IMR-90 (cell line): ENCODE data around the gene PRKAR1B. TPM values are rescaled to one million over a fixed set of nuclear protein-coding genes. Genes with fewer than 3 reads are reported as not detected.

Experiments used
- ATAC-seq: fragments of 200-7000 bp; cut with Tn5 transposase; 2 replicates; pipeline ENCODE4 v1.9.1; 2020; ENCODE audit warnings: low read depth, mild to moderate bottlenecking, moderate library complexity
- BruUV-seq: library from RNA; stranded (reverse); fragments of 400-500 nt; replicated peaks from 2 replicates; lab custom pipeline; 2021; lab: Mats Ljungman, UMichigan
- CTCF ChIA-PET: fragments of 300-600 bp; formaldehyde crosslinking; extraction: SDS; loops from one replicate; lab custom pipeline; 2021; ENCODE audit warnings: antibody characterized with exemption; lab: Yijun Ruan, JAX
- POLR2A ChIA-PET: fragments of 300-600 bp; sonication (Branson Sonifier 250); formaldehyde crosslinking; loops from one replicate; lab custom pipeline; 2022; ENCODE audit warnings: antibody characterized with exemption; ENCODE audit not compliant: unreplicated experiment; lab: Charles Lee
- DNase-seq: peaks from one replicate; pipeline ENCODE4 v3.0.0; 2013
- H2AFZ ChIP-seq: replicated peaks from 2 replicates; pipeline ENCODE3; 2013; ENCODE audit warnings: low read length, mild to moderate bottlenecking; ENCODE audit not compliant: poor library complexity
- H2AK5ac ChIP-seq: 2 replicates; pipeline ENCODE4 v1.6.1; 2013; ENCODE audit warnings: low read depth, low read length, inconsistent platforms
- H2AK9ac ChIP-seq: replicated peaks from 2 replicates; pipeline ENCODE3; 2013; ENCODE audit warnings: mild to moderate bottlenecking, low read depth, low read length, moderate library complexity; ENCODE audit not compliant: poor library complexity
- H2BK120ac ChIP-seq: 2 replicates; pipeline ENCODE4 v1.6.1; 2013; ENCODE audit warnings: low read depth, low read length, inconsistent platforms
- H2BK15ac ChIP-seq: 3 replicates; pipeline ENCODE4 v1.6.1; 2013; ENCODE audit warnings: low read depth, low read length, inconsistent platforms
- H2BK20ac ChIP-seq: 2 replicates; pipeline ENCODE4 v1.6.1; 2013; ENCODE audit warnings: low read depth, mild to moderate bottlenecking, inconsistent platforms, low read length, moderate library complexity
- H2BK5ac ChIP-seq: 2 replicates; pipeline ENCODE4 v1.6.1; 2013; ENCODE audit warnings: mild to moderate bottlenecking, low read depth, low read length, inconsistent platforms; ENCODE audit not compliant: poor library complexity, severe bottlenecking
- H3K14ac ChIP-seq: replicated peaks from 2 replicates; pipeline ENCODE4 v1.6.1; 2013; ENCODE audit warnings: low read depth, low read length, inconsistent platforms
- H3K18ac ChIP-seq: 2 replicates; pipeline ENCODE4 v1.6.1; 2013; ENCODE audit warnings: low read depth, low read length, control low read depth
- H3K23ac ChIP-seq: 2 replicates; pipeline ENCODE4 v1.6.1; 2013; ENCODE audit warnings: low read depth, low read length, inconsistent platforms
- H3K27ac ChIP-seq: 2 replicates; pipeline ENCODE4 v1.5.1; 2013; ENCODE audit warnings: mild to moderate bottlenecking, control low read depth, low read length; ENCODE audit not compliant: insufficient read depth
- H3K27me3 ChIP-seq: 2 replicates; pipeline ENCODE4 v1.6.1; 2013; ENCODE audit warnings: low read length; ENCODE audit not compliant: control insufficient read depth, insufficient read depth
- H3K36me3 ChIP-seq: 2 replicates; pipeline ENCODE4 v1.6.1; 2013; ENCODE audit warnings: low read length, mixed read lengths; ENCODE audit not compliant: control insufficient read depth, insufficient read depth
- H3K4ac ChIP-seq: 2 replicates; pipeline ENCODE4 v1.6.1; 2013; ENCODE audit warnings: low read depth, low read length, inconsistent platforms
- H3K4me1 ChIP-seq: 2 replicates; pipeline ENCODE4 v1.6.1; 2013; ENCODE audit warnings: low read length, mixed read lengths; ENCODE audit not compliant: control insufficient read depth, insufficient read depth
- H3K4me2 ChIP-seq: 2 replicates; pipeline ENCODE4 v1.6.1; 2013; ENCODE audit warnings: low read depth, mild to moderate bottlenecking, control low read depth, low read length, moderate library complexity
- H3K4me3 ChIP-seq: 2 replicates; pipeline ENCODE4 v1.5.1; 2013; ENCODE audit warnings: low read depth, mild to moderate bottlenecking, control low read depth, low read length, moderate library complexity; ENCODE audit not compliant: insufficient read depth
- H3K56ac ChIP-seq: 2 replicates; pipeline ENCODE4 v1.6.1; 2013; ENCODE audit warnings: low read length, inconsistent platforms; ENCODE audit not compliant: insufficient read depth; ENCODE audit errors: extremely low read depth
- H3K79me1 ChIP-seq, 2 experiments: 2 replicates each; pipeline ENCODE4 v1.6.1; 2013; ENCODE audit warnings: low read length in 2 of 2, inconsistent platforms in 1 of 2, low read depth in 1 of 2
- H3K9ac ChIP-seq: 2 replicates; pipeline ENCODE4 v1.6.1; 2013; ENCODE audit warnings: low read depth, low read length, control low read depth
- H3K9me1 ChIP-seq: 2 replicates; pipeline ENCODE4 v1.6.1; 2013; ENCODE audit warnings: low read length, inconsistent platforms; ENCODE audit not compliant: insufficient read depth
- H3K9me3 ChIP-seq: 2 replicates; pipeline ENCODE4 v1.6.1; 2013; ENCODE audit warnings: low read length; ENCODE audit not compliant: control insufficient read depth, insufficient read depth
- H4K20me1 ChIP-seq: 2 replicates; pipeline ENCODE4 v1.6.1; 2013; ENCODE audit warnings: low read length, inconsistent platforms; ENCODE audit not compliant: insufficient read depth
- H4K5ac ChIP-seq: 2 replicates; pipeline ENCODE4 v1.6.1; 2013; ENCODE audit warnings: mild to moderate bottlenecking, low read depth, low read length, control low read depth
- H4K8ac ChIP-seq, 2 experiments: 2 replicates each; pipeline ENCODE4 v1.6.1; 2013; ENCODE audit warnings: low read depth in 2 of 2, low read length in 2 of 2, control low read depth in 1 of 2, inconsistent platforms in 1 of 2
- H4K91ac ChIP-seq: 2 replicates; pipeline ENCODE4 v1.6.1; 2013; ENCODE audit warnings: low read depth, low read length, inconsistent platforms; ENCODE audit not compliant: insufficient read depth
- CHD1 ChIP-seq: IDR thresholded peaks from 2 replicates; pipeline ENCODE4 v1.6.1; 2012; ENCODE audit warnings: low read depth, low read length, improper control_type of control experiment
- FOS ChIP-seq: fragments of 150-350 bp; IDR thresholded peaks from 2 replicates; pipeline ENCODE4 v1.6.1; 2016; ENCODE audit warnings: low read depth, low read length
- MAFK ChIP-seq: IDR thresholded peaks from 2 replicates; pipeline ENCODE4 v1.6.1; 2012; ENCODE audit warnings: low read depth, low read length, improper control_type of control experiment
- MAZ ChIP-seq: IDR thresholded peaks from 2 replicates; pipeline ENCODE4 v1.6.1; 2012; ENCODE audit warnings: low read depth, mild to moderate bottlenecking, low read length, improper control_type of control experiment, moderate library complexity, borderline replicate concordance
- RAD21 ChIP-seq: IDR thresholded peaks from 2 replicates; pipeline ENCODE4 v1.6.1; 2012; ENCODE audit warnings: low read length, improper control_type of control experiment
- WGBS, 2 experiments: methylation state at CpG; one replicate each; pipeline versions ENCODE4 v1.1.5 to v1.1.7; 2013; ENCODE audit warnings: missing lambda C conversion rate in 2 of 2; ENCODE audit not compliant: insufficient read length in 1 of 2; ENCODE audit errors: extremely low coverage in 2 of 2; 5-methylcytosine and 5-hydroxymethylcytosine counted together
- dilution Hi-C: fragments of 300-500 bp; cut with HindIII; formaldehyde crosslinking; loops from one replicate; pipeline ENCODE4 v1.14.3; 2018; ENCODE audit warnings: low sequenced_read_pairs; ENCODE audit not compliant: unreplicated experiment
- in situ Hi-C: fragments of 300-500 bp; cut with MboI; formaldehyde crosslinking; loops from 3 replicates; pipeline ENCODE4 v1.14.3; 2019; ENCODE audit warnings: low sequenced_read_pairs, inconsistent platforms, mixed read lengths
- intact Hi-C: fragments of 100-400 bp; cut with micrococcal nuclease; formaldehyde crosslinking; loops from 2 replicates; pipeline ENCODE4 v1.10.0; 2022
- polyA plus RNA-seq, 3 experiments: library from polyadenylated mRNA; depleted of rRNA; stranded (reverse); fragments of >200 nt; gene quantifications; 2 replicates each; pipeline ENCODE4 v1.2.3, GENCODE V29; 2012; ENCODE audit warnings: low replicate concordance in 1 of 3
- total RNA-seq: library from RNA; depleted of rRNA; stranded (reverse); fragments of >200 nt; gene quantifications from 2 replicates; pipeline ENCODE4 v1.2.3, GENCODE V29; 2012

PRKAR1B gene
- total and polyA plus RNA-seq, 2 of the 4 experiments (the other 2 are of a cell fraction), result 15.2 to 20.2 TPM

DNA sequence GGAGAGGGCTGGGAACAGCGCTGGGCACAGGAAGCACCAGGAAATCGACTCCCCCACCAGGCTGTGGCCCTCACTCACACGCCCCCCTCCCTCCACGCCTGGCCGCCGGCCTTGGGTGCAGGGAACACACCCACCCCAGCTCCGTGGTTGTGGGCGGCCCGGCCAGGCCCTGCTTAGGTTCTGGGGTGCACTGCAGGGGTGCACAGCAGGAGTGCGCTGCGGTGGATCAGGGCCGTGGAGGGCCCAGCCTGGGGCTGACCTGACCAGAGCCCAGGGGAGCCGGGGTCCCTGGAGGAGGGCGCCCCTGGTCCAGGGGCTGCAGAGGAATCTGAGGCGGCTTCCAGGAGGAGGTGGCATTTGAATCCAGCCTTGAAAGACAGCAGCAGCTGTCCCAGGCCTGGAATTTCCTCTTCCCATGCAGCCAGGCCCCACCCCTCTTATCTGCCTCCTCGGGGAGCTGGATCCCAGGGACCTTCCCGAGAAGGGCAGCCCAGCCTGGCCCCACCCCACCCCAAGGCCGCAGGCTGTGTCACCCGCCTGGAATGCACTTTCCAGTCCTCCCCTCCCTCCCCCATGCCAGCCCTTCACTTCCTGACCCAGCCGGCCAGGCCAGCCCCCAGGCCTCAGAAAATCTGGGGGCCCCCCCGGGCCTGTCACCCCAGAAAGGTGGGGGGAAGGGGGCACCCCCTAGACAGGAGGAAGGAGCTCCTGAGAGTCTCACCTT lies 189.0 kb downstream of the PRKAR1B start:
- DNase-seq, result peak; percentile 89
- Histone ChIP-seq H3K23ac (peak overlapping the region; percentile 88), H3K9me3 (no peaks in the 10 kb centered on the region), H3K18ac (peak overlapping the region; percentile 86), H3K4me2 (no peak overlapping the region), H3K56ac (peak overlapping the region; percentile 86; the same call in 1 of the 2 replicates), H3K9me1 (peaks cover 18% of the 10 kb centered on the region), H4K91ac (peak overlapping the region; percentile 99), H2BK120ac (peak overlapping the region; percentile 98), H3K14ac (peak overlapping the region; percentile 90), H2AK5ac (peak overlapping the region; percentile 98), H3K79me1 (0 out of 4 replicates have a peak, but pooled peaks cover 0 to 6% of the 10 kb centered on the region in 2 experiments), H2BK5ac (peak overlapping the region; percentile 89), H3K27ac (peak overlapping the region; percentile 77), H2AFZ (peak overlapping the region; percentile 87), H4K8ac (peak overlapping the region; percentile 87 to 98), H3K4me1 (peaks cover 31% of the 10 kb centered on the region), H3K36me3 (no peaks in the 10 kb centered on the region), H3K4ac (peak overlapping the region; percentile 99), H4K5ac (peak overlapping the region; percentile 90), H3K4me3 (no peak overlapping the region), H2BK15ac (peak overlapping the region; percentile 97), H2AK9ac (peak overlapping the region; percentile 99), H3K9ac (peak overlapping the region; percentile 36), H2BK20ac (peak overlapping the region; percentile 99), H3K27me3 (peaks cover 6% of the 10 kb centered on the region; the same call in 1 of the 2 replicates), H4K20me1 (no peaks in the 10 kb centered on the region)
- no TSS peak for BruUV-seq
- ATAC-seq, result peak; percentile 87
- dilution Hi-C loops, result no loop called here
- ChIA-PET CTCF (interaction anchor here (0.6 kb wide), 1 partner anchor 29 kb away, joined by 3 read pairs; no protein-coding TSS in a partner anchor), POLR2A (no interaction called here)
- intact Hi-C loops, result loop anchor here (5.0 kb wide), 1 partner anchor 129 kb away; no protein-coding TSS in a partner anchor
- TF ChIP-seq MAZ, result peak; percentile 91
- TF ChIP-seq MAFK, result no peak
- peak; percentile 26; the same call in 1 of the 2 replicates for TF ChIP-seq RAD21
- peak; percentile 48 for TF ChIP-seq FOS
- TF ChIP-seq CHD1, result no peak
- in situ Hi-C loops, result loop anchor here (10.0 kb wide), 1 partner anchor 337 kb away; the partner anchor contains the start of gene GET4
- no CpG with 5 or more reads among the region's 21 CpGs for WGBS, 2 experiments
